ENCODE data around the gene CHRNA1. TPM values are rescaled to one million over a fixed set of nuclear protein-coding genes. Genes with fewer than 3 reads are reported as not detected.

Gene CHRNA1
- total RNA-seq, 1 donor from 2014 or later = not detected

Other genes with a start within 250 kb of the CHRNA1 start
- 281 and 287 TPM in 2 replicates for gene WIPF1, start 166.7 kb downstream of the CHRNA1 start, total RNA-seq
- gene CHN1, start 240.9 kb upstream of the CHRNA1 start, total RNA-seq = 5.0 and 7.3 TPM in 2 replicates